ENCODE results near the gene CTNNA2. TPM values are rescaled to one million over a fixed set of nuclear protein-coding genes. Genes with fewer than 3 reads are reported as not detected.

Gene CTNNA2
- polyA plus RNA-seq, 3 donors, result 4.1 to 5.4 (median 4.4) TPM

- DNase-seq (ENCODE audit: low read depth in 3 of 3, low spot score in 2 of 3), result no peak
Observed at GRCh38 chr2:79846878-79847277, 334.0 kb downstream of the CTNNA2 start.

DNA sequence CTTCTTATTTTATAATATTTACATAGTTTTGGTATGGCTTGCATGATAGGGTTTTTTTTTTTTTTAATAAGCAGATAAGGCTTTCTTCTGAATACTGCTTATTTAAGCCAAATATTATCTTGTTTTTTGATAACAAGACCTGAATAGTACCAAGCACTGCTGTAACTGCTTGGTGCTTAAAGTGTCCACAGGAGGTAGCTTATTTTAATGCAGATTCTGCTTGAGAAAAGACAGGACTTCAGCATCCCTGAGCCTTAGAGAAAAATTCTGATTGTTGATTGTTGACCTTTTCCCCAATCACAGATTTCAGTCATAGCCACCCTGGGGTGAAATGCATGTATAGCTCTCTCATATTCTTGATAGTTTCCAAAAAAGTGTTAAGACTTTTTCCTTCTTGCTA is 336.4 kb downstream of the CTNNA2 start:
- DNase-seq (ENCODE audit: low read depth in 3 of 3, low spot score in 2 of 3), result no peak

DNA sequence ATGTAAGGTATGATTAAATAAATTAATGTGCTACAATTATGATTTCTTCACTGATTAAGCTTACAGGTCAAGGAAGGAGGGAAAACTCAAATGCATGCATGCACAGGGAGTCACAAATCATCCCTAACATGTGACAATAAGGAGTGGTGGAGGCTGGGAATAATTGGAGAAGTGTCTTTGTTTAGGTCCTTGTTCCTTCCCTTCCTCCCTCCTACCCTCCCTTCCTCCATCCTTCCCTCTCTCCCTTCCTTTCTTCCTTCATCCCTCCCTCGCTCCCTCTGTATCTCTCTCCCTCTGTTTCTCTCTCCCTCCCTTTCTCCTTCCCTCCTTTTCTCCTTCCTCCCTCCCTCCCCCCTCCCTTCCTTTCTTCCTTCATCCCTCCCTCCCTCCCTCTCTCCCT is 337.1 kb downstream of the CTNNA2 start:
- no peak for DNase-seq (ENCODE audit: low read depth in 3 of 3, low spot score in 2 of 3)

DNA sequence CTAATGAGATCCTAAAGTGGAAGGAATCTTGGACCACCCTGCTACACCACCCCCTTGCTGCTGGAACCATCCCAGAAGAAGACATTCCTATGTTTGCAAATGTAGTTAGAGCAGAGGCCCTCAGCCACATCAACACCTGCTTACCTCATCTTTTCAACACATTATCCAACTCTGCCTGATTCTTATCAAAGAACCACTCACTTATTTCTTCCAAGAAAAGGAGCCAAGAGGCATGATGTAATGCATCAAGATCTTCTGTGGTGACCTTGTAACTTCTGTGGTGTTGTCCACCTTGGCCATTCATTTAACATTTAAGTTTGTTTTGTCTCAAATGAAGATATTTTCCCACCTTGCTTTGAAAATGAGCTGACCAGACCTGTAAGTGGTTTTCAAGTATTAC is 338.1 kb downstream of the CTNNA2 start:
- DNase-seq (ENCODE audit: low read depth in 3 of 3, low spot score in 2 of 3), result no peak

DNA sequence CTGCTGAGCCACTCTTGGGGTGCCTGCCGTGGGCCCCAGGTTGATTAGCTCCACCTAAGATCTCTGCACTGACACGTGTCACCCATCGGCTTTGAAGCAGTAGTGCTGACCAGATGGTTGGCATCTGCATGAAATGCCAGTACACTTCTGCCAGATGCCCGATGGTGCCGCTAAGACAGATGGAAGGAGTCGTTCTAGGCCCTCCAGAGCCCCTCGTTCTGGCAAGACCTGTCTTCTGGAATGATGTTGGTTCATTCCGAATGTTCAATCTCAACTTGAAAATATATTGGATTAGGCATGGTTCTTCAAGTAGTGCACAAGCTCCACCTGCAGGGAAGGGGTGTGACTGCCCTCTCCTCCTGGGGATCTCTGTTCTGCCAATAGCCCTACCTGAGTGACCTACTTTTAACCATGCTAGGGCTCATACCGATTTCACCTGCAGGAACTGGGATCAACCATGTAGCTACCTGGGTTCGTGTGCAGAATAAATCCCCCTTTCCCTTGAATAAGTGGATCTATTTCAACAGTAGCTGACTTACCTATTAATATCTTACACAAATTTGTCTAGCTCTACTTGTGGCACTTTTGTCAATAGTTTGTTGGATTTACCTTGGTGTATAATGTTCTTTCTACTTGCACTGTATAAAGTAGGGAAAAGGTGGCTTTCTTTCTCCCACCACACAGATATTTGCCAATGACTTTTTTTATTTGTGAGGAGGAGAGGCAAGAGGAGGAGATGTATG is 342.6 kb downstream of the CTNNA2 start:
- no peak for DNase-seq (ENCODE audit: low read depth in 3 of 3, low spot score in 2 of 3)

- DNase-seq (ENCODE audit: low read depth in 3 of 3, low spot score in 2 of 3), result no peak
Observed at GRCh38 chr2:79857888-79858287, 345.0 kb downstream of the CTNNA2 start.

DNA sequence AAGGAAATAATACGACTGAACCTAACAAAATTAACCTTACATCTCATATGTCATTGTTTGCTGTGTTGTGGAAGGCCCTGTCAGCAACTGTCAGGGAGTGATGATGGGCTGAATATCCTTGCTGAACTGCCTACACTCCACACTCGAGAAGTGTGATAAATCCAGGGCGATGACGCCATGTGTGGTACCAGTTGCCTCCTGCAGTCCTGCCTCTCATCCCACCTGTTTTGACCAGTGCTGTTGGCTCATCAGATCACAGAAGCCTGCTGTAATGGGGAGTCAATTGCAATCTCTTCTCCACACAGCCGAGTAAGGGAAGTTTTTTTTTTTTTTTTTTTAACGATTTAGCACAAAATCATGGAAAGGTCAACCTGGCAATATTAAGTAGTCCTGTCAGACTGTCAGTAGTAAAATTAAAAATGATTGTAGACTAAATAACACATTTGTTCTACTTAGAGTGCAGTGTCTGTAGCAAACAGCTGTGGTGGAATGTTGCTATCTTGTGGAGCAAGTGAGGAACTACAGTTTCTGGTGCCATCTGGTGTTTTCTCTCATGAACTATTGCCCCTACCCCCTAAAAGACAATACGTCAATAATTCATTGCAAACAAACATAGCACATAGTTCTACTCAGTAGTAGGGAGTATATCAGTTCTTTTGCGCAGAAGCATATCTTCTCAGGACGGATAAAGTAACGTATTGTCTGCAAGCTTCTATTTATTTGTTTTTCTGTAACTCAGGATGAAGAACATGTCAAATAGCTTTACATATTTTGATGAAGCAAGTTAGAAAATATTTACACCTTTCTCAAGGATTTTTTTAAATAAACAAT is 347.6 kb downstream of the CTNNA2 start:
- DNase-seq (ENCODE audit: low read depth in 3 of 3, low spot score in 2 of 3), result no peak

DNA sequence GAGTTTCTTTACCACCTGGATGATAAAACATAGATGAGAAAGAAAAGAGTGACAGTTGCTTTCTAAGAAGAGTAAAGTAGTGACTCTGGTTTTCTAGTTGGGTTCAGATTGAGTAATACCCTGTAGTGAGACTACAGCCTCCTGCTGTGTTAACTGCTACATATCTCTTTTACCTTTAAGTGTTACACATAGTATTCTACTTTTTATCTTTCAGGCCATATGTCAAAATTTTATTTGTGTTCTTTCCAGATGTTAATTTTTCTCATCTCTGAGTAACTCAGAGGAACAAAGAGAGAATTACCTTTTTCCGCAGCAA is 348.2 kb downstream of the CTNNA2 start:
- DNase-seq (ENCODE audit: low read depth in 3 of 3, low spot score in 2 of 3), result no peak

- no peak for DNase-seq (ENCODE audit: low read depth in 3 of 3, low spot score in 2 of 3)
Observed at GRCh38 chr2:79862756-79863155, 349.9 kb downstream of the CTNNA2 start.

DNA sequence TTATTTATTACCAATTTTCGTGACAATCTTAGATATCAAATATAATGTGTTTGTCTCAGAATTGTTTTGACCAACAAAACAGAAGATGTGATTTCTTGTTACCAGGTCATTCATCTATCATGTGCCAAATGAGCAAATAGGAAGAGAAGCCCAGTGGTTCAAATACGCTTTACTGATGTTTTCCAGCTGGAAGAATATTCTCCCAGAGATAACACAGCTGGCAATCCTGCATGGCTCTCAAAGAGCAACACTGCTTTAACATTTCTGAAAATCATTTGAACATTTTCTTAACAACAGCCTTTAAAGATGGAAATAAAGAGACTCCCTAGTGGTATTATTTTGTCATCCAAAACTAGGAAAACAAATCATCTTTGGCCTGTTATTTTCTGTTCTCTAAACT is 359.8 kb downstream of the CTNNA2 start:
- no peak for DNase-seq (ENCODE audit: low read depth in 3 of 3, low spot score in 2 of 3)

DNA sequence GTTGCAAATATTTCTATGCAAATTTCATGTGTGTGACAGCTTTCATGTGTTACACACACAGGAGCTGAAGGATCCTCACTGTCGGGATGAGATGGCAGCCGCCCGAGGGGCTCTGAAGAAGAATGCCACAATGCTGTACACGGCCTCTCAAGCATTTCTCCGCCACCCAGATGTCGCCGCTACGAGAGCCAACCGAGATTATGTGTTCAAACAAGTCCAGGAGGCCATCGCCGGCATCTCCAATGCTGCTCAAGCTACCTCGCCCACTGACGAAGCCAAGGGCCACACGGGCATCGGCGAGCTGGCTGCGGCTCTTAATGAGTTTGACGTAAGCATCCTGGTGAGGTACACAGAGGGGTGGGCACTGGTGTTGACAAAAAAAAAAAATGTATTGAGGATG is 361.2 kb downstream of the CTNNA2 start:
- no peak for DNase-seq (ENCODE audit: low read depth in 3 of 3, low spot score in 2 of 3)

- no peak for DNase-seq (ENCODE audit: low read depth in 3 of 3, low spot score in 2 of 3)
Observed at GRCh38 chr2:79876430-79876829, 363.6 kb downstream of the CTNNA2 start.

DNA sequence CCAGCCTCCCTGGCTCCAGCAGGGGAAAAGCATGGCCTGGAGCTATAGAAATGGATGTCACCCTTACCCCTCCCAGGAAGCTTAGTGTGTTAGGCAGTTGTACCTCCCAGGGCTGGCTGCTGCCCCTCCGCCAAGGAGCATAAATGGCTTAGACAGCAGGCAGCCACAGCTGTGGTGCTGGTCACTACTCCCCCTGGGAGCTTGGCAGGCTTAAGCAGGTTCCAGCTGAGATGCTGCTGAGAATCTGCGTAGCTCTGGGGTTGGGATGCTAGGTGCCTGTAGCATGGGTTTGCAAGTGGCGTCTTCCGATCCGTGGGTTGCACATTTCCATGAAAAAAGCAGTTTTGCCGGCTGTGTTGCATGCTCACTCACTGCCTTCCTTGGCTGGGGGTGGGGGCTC is 369.7 kb downstream of the CTNNA2 start:
- DNase-seq (ENCODE audit: low read depth in 3 of 3, low spot score in 2 of 3), result no peak

DNA sequence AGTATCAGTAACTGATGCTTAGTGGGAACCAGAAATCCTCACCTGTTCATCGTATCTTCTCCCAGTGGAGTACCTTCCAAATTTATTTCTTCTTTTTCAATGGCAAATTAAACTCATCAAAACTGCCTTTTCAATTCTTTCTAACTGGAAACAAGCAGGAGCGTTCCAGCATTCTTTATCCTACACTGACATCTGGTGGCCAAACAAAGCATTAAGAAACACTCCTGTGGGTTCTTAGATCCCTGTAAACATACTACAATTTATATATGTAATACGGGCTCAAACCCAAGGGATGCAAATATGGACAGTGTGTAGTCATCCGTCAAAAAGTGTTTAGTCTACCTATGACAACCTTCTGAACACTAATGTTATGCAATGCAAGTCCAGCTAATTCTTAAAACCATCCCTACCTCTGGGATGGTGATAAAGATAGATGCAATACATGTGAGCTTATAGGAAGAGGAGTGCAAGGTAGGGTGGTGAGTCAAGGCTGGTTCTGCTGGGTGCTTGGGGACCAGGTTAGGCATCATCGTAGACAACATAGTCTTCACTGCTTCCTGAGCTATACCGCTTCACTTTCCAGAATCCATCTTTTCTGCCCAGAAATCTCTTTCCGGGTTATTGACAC is 375.0 kb downstream of the CTNNA2 start:
- peak; percentile 23 to 56 (median 42) for DNase-seq (ENCODE audit: low read depth in 3 of 3, low spot score in 2 of 3)

DNA sequence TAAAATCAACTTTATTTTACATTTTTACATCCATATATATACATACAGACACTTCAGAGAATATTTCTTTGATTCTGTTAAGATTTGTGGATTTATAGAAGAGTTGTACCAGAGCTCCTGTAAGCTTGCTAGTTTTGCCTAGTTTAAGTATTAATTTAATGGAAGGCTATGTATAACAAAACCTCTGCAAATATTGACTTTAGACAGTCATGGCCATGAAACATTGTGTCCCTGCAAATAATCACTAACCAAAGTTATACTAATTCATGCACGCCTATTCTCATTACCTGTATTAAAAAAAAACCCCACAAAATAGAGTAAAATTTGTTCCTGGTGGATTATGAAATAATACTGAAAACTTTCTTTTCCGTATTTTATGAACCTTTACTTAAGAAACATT is 379.3 kb downstream of the CTNNA2 start:
- DNase-seq (ENCODE audit: low read depth in 3 of 3, low spot score in 2 of 3), result no peak

DNA sequence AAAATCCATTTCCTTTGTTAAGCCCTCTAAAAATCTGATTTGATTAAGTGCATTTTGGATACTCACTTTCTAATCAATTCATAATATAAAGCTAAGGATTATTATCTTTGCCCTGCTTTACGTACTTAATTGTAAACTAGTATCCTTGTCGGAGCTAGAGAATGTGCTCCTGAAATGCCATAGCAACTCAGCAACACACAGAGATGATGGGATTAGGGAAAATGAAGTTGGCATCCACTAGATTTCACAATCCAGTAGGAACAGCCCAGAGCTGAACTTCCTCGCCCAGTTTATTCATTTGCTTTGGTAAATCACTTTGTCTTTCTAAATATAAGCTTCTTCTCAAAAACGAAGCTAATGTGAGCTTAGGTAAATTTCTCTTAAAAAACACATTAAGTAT is 386.3 kb downstream of the CTNNA2 start:
- DNase-seq (ENCODE audit: low read depth in 3 of 3, low spot score in 2 of 3), result no peak

- peak in 1 of 3 donors; percentile 12 for DNase-seq (ENCODE audit: low read depth in 3 of 3, low spot score in 2 of 3)
Observed at GRCh38 chr2:79901161-79901560, 388.3 kb downstream of the CTNNA2 start.

- DNase-seq (ENCODE audit: low read depth in 3 of 3, low spot score in 2 of 3), result no peak
Observed at GRCh38 chr2:79903222-79904000, 390.6 kb downstream of the CTNNA2 start.

GRCh38 chr2:79906139-79906890 is 393.5 kb downstream of the CTNNA2 start:
- no peak for DNase-seq (ENCODE audit: low read depth in 3 of 3, low spot score in 2 of 3)

- no peak for DNase-seq (ENCODE audit: low read depth in 3 of 3, low spot score in 2 of 3)
Observed at GRCh38 chr2:79909521-79909920, 396.7 kb downstream of the CTNNA2 start.

Measured in right renal cortex interstitium (tissue), 3 donors.